Endothelial cell of umbilical vein (primary cell): ENCODE measurements around the gene TMEM131. TPM values are rescaled to one million over a fixed set of nuclear protein-coding genes. Genes with fewer than 3 reads are reported as not detected.

ENCODE experiments used
- BruUV-seq: library from RNA; stranded (reverse); fragments of 400-500 nt; replicated peaks from 2 replicates; lab custom pipeline; 2021; lab: Mats Ljungman, UMichigan
- CTCF ChIA-PET: fragments of 300-600, 350-600 bp; sonication (Branson Sonifier 250); formaldehyde crosslinking; loops from one replicate; lab custom pipeline; 2021; ENCODE audit warnings: antibody characterized with exemption, inconsistent platforms; lab: Charles Lee
- POLR2A ChIA-PET: fragments of 300-600, 350-600 bp; sonication (Branson Sonifier 250); formaldehyde crosslinking; loops from one replicate; lab custom pipeline; 2021; ENCODE audit warnings: antibody characterized with exemption, inconsistent platforms; lab: Charles Lee
- DNase-seq: peaks from one replicate; pipeline ENCODE4 v3.0.0-alpha.2; 2011; ENCODE audit warnings: low read depth, low spot score
- FAIRE-seq: peaks from 2 replicates; lab custom pipeline; 2011; peaks lifted over from hg19 to GRCh38; lab: Jason Lieb, UNC
- H2AFZ ChIP-seq: 2 replicates; pipeline ENCODE4 v1.6.0; 2012; ENCODE audit warnings: low read depth, low read length, control low read depth, inconsistent platforms
- H3K27ac ChIP-seq: 2 replicates; pipeline ENCODE4 v1.5.1; 2011; ENCODE audit warnings: low read depth, mild to moderate bottlenecking, control low read depth, low read length, moderate library complexity; ENCODE audit not compliant: insufficient read depth
- H3K27me3 ChIP-seq, 2 experiments: 2 replicates each; pipeline versions ENCODE4 v1.6.0 to v1.6.1; 2011; ENCODE audit warnings: low read length in 2 of 2, mixed read lengths in 1 of 2; ENCODE audit not compliant: control insufficient read depth in 2 of 2, insufficient read depth in 2 of 2
- H3K36me3 ChIP-seq, 2 experiments: 2 replicates in 1 of 2; 3 replicates in 1 of 2; pipeline ENCODE4 v1.5.1; 2011; ENCODE audit warnings: low read length in 2 of 2, mild to moderate bottlenecking in 1 of 2, moderate library complexity in 1 of 2; ENCODE audit not compliant: control insufficient read depth in 2 of 2, insufficient read depth in 2 of 2; ENCODE audit errors: extremely low read depth in 1 of 2
- H3K4me1 ChIP-seq: 3 replicates; pipeline ENCODE4 v1.5.1; 2011; ENCODE audit warnings: mild to moderate bottlenecking, low read length; ENCODE audit not compliant: control insufficient read depth, insufficient read depth; ENCODE audit errors: extremely low read depth
- H3K4me2 ChIP-seq: 2 replicates; pipeline ENCODE4 v1.6.1; 2011; ENCODE audit warnings: low read length, control low read depth, mixed read lengths; ENCODE audit not compliant: insufficient read depth
- H3K4me3 ChIP-seq, 3 experiments: fragments of 200-600 bp in 1 of 3; sonication (generic), shearing (Covaris generic) in 1 of 3; replicated peaks in 1 of 3; 2 replicates each; pipeline ENCODE4 v1.5.1; 2011 to 2016; ENCODE audit warnings: control low read depth in 3 of 3, low read length in 3 of 3, mild to moderate bottlenecking in 2 of 3, inconsistent platforms in 1 of 3, low read depth in 1 of 3, moderate library complexity in 1 of 3; ENCODE audit not compliant: insufficient read depth in 1 of 3
- H3K79me2 ChIP-seq: 2 replicates; pipeline ENCODE4 v1.6.0; 2012; ENCODE audit warnings: low read length, inconsistent platforms; ENCODE audit not compliant: control insufficient read depth, insufficient read depth
- H3K9ac ChIP-seq: replicated peaks from 2 replicates; pipeline ENCODE3; 2011; ENCODE audit warnings: low read length, control low read depth; ENCODE audit not compliant: insufficient read depth; ENCODE audit errors: extremely low read depth
- H3K9me1 ChIP-seq: replicated peaks from 3 replicates; pipeline ENCODE4 v1.6.0; 2011; ENCODE audit warnings: mild to moderate bottlenecking, low read length; ENCODE audit not compliant: control insufficient read depth, insufficient read depth; ENCODE audit errors: extremely low read depth
- H3K9me3 ChIP-seq: replicated peaks from 2 replicates; pipeline ENCODE4 v1.5.1; 2012; ENCODE audit warnings: low read length, inconsistent platforms; ENCODE audit not compliant: control insufficient read depth, insufficient read depth
- H4K20me1 ChIP-seq: replicated peaks from 2 replicates; pipeline ENCODE3; 2011; ENCODE audit warnings: mild to moderate bottlenecking, low read length; ENCODE audit not compliant: control insufficient read depth, insufficient read depth; ENCODE audit errors: extremely low read depth
- EZH2 ChIP-seq: IDR thresholded peaks from 2 replicates; pipeline ENCODE4 v1.6.1; 2012; ENCODE audit warnings: borderline replicate concordance, low read depth, mild to moderate bottlenecking, moderate library complexity, low read length, inconsistent platforms; ENCODE audit not compliant: severe bottlenecking
- FOS ChIP-seq: IDR thresholded peaks from 2 replicates; pipeline ENCODE4 v1.6.1; 2011; ENCODE audit warnings: mild to moderate bottlenecking, low read length, moderate library complexity, borderline replicate concordance; ENCODE audit not compliant: insufficient read depth
- GATA2 ChIP-seq: IDR thresholded peaks from 2 replicates; pipeline ENCODE4 v1.7.0; 2011; ENCODE audit warnings: low read depth, mild to moderate bottlenecking, moderate library complexity, mixed read lengths, low read length; ENCODE audit not compliant: insufficient read length, insufficient read depth
- JUN ChIP-seq: IDR thresholded peaks from 2 replicates; pipeline ENCODE4 v1.6.1; 2011; ENCODE audit warnings: borderline replicate concordance, low read depth; ENCODE audit not compliant: insufficient read length, insufficient read depth
- MYC ChIP-seq: IDR thresholded peaks from one replicate; pipeline ENCODE4 v1.6.1; 2011; ENCODE audit warnings: mild to moderate bottlenecking, low read depth, low read length
- POLR2A ChIP-seq: IDR thresholded peaks from 2 replicates; pipeline ENCODE4 v1.6.1; 2012; ENCODE audit warnings: low read depth, mild to moderate bottlenecking, control low read depth, low read length
- POLR2AphosphoS5 ChIP-seq: IDR thresholded peaks from 2 replicates; pipeline ENCODE4 v1.6.1; 2012; ENCODE audit warnings: low read depth, mild to moderate bottlenecking, control low read depth, low read length, moderate library complexity; ENCODE audit not compliant: insufficient read depth
- dilution Hi-C: fragments of 300-500 bp; cut with MboI; formaldehyde crosslinking; loops from one replicate; pipeline ENCODE4 v1.15.0; 2019; ENCODE audit warnings: low sequenced_read_pairs; ENCODE audit not compliant: extremely low pct_ligation_motif_present
- intact Hi-C: fragments of 100-400 bp; cut with micrococcal nuclease; formaldehyde crosslinking; loops from one replicate; pipeline ENCODE4 v1.10.0; 2022
- polyA plus RNA-seq, 4 experiments: library from polyadenylated mRNA; depleted of rRNA in 3 of 4; stranded (reverse) in 3 of 4; unstranded in 1 of 4; fragments of >200 nt; gene quantifications; 2 replicates each; pipeline versions ENCODE4 v1.2.1 to v1.2.3, GENCODE V29; 2011 to 2012; ENCODE audit warnings: missing spikeins in 1 of 4
- total RNA-seq: library from RNA; stranded (reverse); gene quantifications from 2 replicates; pipeline ENCODE4 v1.2.3, GENCODE V29; 2021
- TF ChIP-seq, protein P1 (sequence below), 2 donors: IDR thresholded peaks; 1 replicate in 1 of 2; 2 replicates in 1 of 2; pipeline ENCODE4 v1.5.1; 2011; ENCODE audit warnings: low read length in 2 of 2, mild to moderate bottlenecking in 2 of 2, moderate library complexity in 2 of 2, control low read depth in 1 of 2, inconsistent platforms in 1 of 2, low read depth in 1 of 2; ENCODE audit not compliant: insufficient read depth in 1 of 2; ENCODE audit errors: extremely low read depth in 1 of 2
- TF ChIP-seq, protein P2 (sequence below): IDR thresholded peaks from 2 replicates; pipeline ENCODE4 v1.6.1; 2011; ENCODE audit not compliant: insufficient read depth, insufficient read length

Gene TMEM131
- total and polyA plus RNA-seq, 2 donors (not counting 3 experiments of a cell fraction or from before 2014, with no cell fraction given), result 12.2 to 28.6 TPM

DNA sequence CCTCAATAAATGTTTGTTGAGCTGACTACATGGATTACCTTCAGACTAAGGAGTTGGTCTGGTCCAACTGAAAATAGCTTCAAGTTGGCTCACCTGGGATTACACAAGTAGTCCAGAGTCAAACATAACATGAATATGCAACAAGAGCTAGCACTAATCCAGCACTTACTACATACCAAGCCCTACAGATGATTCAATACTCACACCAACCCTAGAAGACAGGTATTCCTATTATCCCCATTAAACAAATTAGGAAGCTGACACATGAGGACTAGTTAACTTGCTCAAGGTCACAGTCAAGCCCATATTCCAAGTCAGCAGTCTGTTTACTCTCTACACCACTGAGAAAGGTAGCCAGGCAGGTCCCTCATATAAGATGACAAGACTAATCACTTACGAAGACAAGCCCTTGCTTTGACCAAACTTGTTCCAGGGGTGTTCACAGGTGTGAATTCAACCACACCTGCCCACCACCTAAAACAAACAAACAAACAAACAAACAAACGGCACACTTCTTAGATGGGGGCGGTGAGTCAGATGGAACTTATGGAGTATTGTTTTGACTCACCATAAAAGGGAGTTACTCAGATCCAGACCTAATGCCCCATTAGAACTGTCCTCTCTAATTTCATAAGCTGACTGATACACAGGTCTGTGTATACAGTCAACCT, 29.1 kb downstream of the TMEM131 start:
- Histone ChIP-seq H3K9ac (no peak overlapping the region), H3K4me3 (no peak overlapping the region), H2AFZ (no peak overlapping the region), H3K4me2 (no peak overlapping the region), H4K20me1 (peaks cover 3% of the 10 kb centered on the region), H3K27me3 (no peaks in the 10 kb centered on the region), H3K79me2 (peaks cover 32% of the 10 kb centered on the region), H3K4me1 (no peaks in the 10 kb centered on the region), H3K9me1 (no peaks in the 10 kb centered on the region), H3K36me3 (no peaks in the 10 kb centered on the region), H3K27ac (no peak overlapping the region), H3K9me3 (no peaks in the 10 kb centered on the region)
- CTCF ChIA-PET, result interaction anchor here (0.9 to 1.5 kb wide), 2 partner anchors 9 to 304 kb away, joined by 3 read pairs; no protein-coding TSS in a partner anchor
- no peak for FAIRE-seq
- no peak for TF ChIP-seq GATA2
- no peak for TF ChIP-seq EZH2
- no peak for TF ChIP-seq POLR2A
- TF ChIP-seq, protein P1, sequence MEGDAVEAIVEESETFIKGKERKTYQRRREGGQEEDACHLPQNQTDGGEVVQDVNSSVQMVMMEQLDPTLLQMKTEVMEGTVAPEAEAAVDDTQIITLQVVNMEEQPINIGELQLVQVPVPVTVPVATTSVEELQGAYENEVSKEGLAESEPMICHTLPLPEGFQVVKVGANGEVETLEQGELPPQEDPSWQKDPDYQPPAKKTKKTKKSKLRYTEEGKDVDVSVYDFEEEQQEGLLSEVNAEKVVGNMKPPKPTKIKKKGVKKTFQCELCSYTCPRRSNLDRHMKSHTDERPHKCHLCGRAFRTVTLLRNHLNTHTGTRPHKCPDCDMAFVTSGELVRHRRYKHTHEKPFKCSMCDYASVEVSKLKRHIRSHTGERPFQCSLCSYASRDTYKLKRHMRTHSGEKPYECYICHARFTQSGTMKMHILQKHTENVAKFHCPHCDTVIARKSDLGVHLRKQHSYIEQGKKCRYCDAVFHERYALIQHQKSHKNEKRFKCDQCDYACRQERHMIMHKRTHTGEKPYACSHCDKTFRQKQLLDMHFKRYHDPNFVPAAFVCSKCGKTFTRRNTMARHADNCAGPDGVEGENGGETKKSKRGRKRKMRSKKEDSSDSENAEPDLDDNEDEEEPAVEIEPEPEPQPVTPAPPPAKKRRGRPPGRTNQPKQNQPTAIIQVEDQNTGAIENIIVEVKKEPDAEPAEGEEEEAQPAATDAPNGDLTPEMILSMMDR (IDR thresholded peaks at IDR 0.05; ENCODE audit: extremely low read depth in 1 of 2, insufficient read depth in 1 of 2, low read depth in 1 of 2, low read length in 2 of 2), result no peak
- TF ChIP-seq FOS, result no peak
- no peak for TF ChIP-seq MYC
- TF ChIP-seq, protein P2, sequence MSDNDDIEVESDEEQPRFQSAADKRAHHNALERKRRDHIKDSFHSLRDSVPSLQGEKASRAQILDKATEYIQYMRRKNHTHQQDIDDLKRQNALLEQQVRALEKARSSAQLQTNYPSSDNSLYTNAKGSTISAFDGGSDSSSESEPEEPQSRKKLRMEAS, result no peak
- TF ChIP-seq POLR2AphosphoS5, result no peak
- TF ChIP-seq JUN, result no peak
- POLR2A ChIA-PET, result no interaction called here
- dilution Hi-C loops (no loop called here), intact Hi-C loops (no loop called here)
- no peak for DNase-seq
- no TSS peak for BruUV-seq
